Caco-2 (cell line): ENCODE results near the gene LCOR. TPM values are rescaled to one million over a fixed set of nuclear protein-coding genes. Genes with fewer than 3 reads are reported as not detected.
A peak's percentile ranks its signal among the peaks of the same experiment; 100 is the strongest.

Source experiments
- BruUV-seq: library from RNA; stranded (reverse); fragments of 400-500 nt; replicated peaks from 2 replicates; lab custom pipeline; 2021; lab: Mats Ljungman, UMichigan
- CTCF ChIA-PET: fragments of 300-600 bp; sonication (Branson Sonifier 250); formaldehyde crosslinking; loops from one replicate; lab custom pipeline; 2022; ENCODE audit warnings: antibody characterized with exemption; lab: Charles Lee
- POLR2A ChIA-PET: fragments of 300-600 bp; sonication (Branson Sonifier 250); formaldehyde crosslinking; loops from one replicate; lab custom pipeline; 2022; ENCODE audit warnings: antibody characterized with exemption; lab: Charles Lee
- DNase-seq, 2 experiments: peaks; one replicate each; pipeline versions ENCODE4 v3.0.0 to v3.0.0-alpha.2; 2020 to 2022
- H3K27me3 ChIP-seq: replicated peaks from 2 replicates; pipeline ENCODE4 v1.6.0; 2011; ENCODE audit warnings: low read length; ENCODE audit not compliant: control insufficient read depth, insufficient read depth
- H3K36me3 ChIP-seq: 2 replicates; pipeline ENCODE4 v1.5.1; 2011; ENCODE audit warnings: low read length; ENCODE audit not compliant: control insufficient read depth, insufficient read depth
- H3K4me1 ChIP-seq: fragments of 250-450 bp; sonication (Bioruptor Pico); 2 replicates; pipeline ENCODE4 v1.5.1; 2020; ENCODE audit warnings: mild to moderate bottlenecking
- H3K4me3 ChIP-seq: 2 replicates; pipeline ENCODE4 v1.5.1; 2011; ENCODE audit warnings: low read depth, mild to moderate bottlenecking, control low read depth, low read length
- H3K9me3 ChIP-seq: fragments of 250-450 bp; sonication (Bioruptor Pico); 2 replicates; pipeline ENCODE4 v1.5.1; 2020; ENCODE audit warnings: mild to moderate bottlenecking, moderate library complexity
- H3K27ac Mint-ChIP-seq: one replicate; pipeline ENCODE4 v1.8.0; 2022; ENCODE audit warnings: mixed read lengths; ENCODE audit not compliant: unreplicated experiment
- H3K27me3 Mint-ChIP-seq: one replicate; pipeline ENCODE4 v1.8.0; 2022; ENCODE audit warnings: mixed read lengths; ENCODE audit not compliant: insufficient read depth, unreplicated experiment
- H3K36me3 Mint-ChIP-seq: one replicate; pipeline ENCODE4 v1.8.0; 2022; ENCODE audit warnings: mild to moderate bottlenecking, mixed read lengths; ENCODE audit not compliant: insufficient read depth, unreplicated experiment
- H3K4me1 Mint-ChIP-seq: one replicate; pipeline ENCODE4 v1.8.0; 2022; ENCODE audit warnings: low read depth, mixed read lengths; ENCODE audit not compliant: unreplicated experiment
- H3K4me3 Mint-ChIP-seq: one replicate; pipeline ENCODE4 v1.8.0; 2022; ENCODE audit warnings: mild to moderate bottlenecking, moderate library complexity, mixed read lengths; ENCODE audit not compliant: unreplicated experiment
- H3K9me3 Mint-ChIP-seq: one replicate; pipeline ENCODE4 v1.8.0; 2022; ENCODE audit warnings: mixed read lengths; ENCODE audit not compliant: unreplicated experiment
- CTCF ChIP-seq, 2 experiments: fragments of 200-600 bp in 1 of 2; IDR thresholded peaks; 1 replicate in 1 of 2; 2 replicates in 1 of 2; pipeline versions ENCODE4 v1.5.1 to v1.8.0; 2011 to 2022; ENCODE audit warnings: antibody characterized with exemption in 1 of 2, control low read depth in 1 of 2, inconsistent platforms in 1 of 2, low read depth in 1 of 2, low read length in 1 of 2, mild to moderate bottlenecking in 1 of 2, moderate library complexity in 1 of 2; ENCODE audit not compliant: insufficient read depth in 1 of 2, severe bottlenecking in 1 of 2, unreplicated experiment in 1 of 2
- intact Hi-C: fragments of 100-400 bp; cut with micrococcal nuclease; formaldehyde crosslinking; loops from one replicate; pipeline ENCODE4 v1.10.0; 2022; ENCODE audit not compliant: unreplicated experiment
- total RNA-seq: library from RNA; stranded (reverse); gene quantifications from 2 replicates; pipeline ENCODE4 v1.2.3, GENCODE V29; 2022

Gene LCOR
- total RNA-seq, 1 experiment from 2014 or later = 51.8 TPM

GRCh38 chr10:96830511-96831199 is 1.4 kb upstream of the LCOR start:
- Histone ChIP-seq H3K36me3 (no peaks in the 10 kb centered on the region), H3K4me3 (peak overlapping the region; percentile 50; the same call in 1 of the 2 replicates), H3K9me3 (no peaks in the 10 kb centered on the region), H3K27me3 (no peaks in the 10 kb centered on the region), H3K4me1 (peaks cover 29% of the 10 kb centered on the region)
- Mint-ChIP-seq H3K27ac (peak overlapping the region; percentile 94), H3K27me3 (no peaks in the 10 kb centered on the region), H3K4me3 (peak overlapping the region; percentile 95), H3K9me3 (no peaks in the 10 kb centered on the region), H3K36me3 (peaks cover 12% of the 10 kb centered on the region), H3K4me1 (peaks cover 13% of the 10 kb centered on the region)
- peak; percentile 73 to 84 for DNase-seq
- intact Hi-C loops = loop anchor here (1.0 to 5.0 kb wide), 3 partner anchors 65 to 190 kb away; partner anchors contain the start of gene PIK3AP1
- no TSS peak for BruUV-seq
- CTCF ChIA-PET = no interaction called here
- POLR2A ChIA-PET = no interaction called here
- peak; percentile 76 to 83 for TF ChIP-seq CTCF (IDR thresholded peaks at IDR 0.05; ENCODE audit: insufficient read depth in 1 of 2, low read depth in 1 of 2, low read length in 1 of 2, severe bottlenecking in 1 of 2, unreplicated experiment in 1 of 2)

- ChIA-PET CTCF (no interaction called here), POLR2A (no interaction called here)
- H3K4me1 ChIP-seq = peaks cover 35% of the 10 kb centered on the region
- no peak for TF ChIP-seq CTCF (IDR thresholded peaks at IDR 0.05; ENCODE audit: insufficient read depth in 1 of 2, low read depth in 1 of 2, low read length in 1 of 2, severe bottlenecking in 1 of 2, unreplicated experiment in 1 of 2)
- H3K9me3 Mint-ChIP-seq = no peaks in the 10 kb centered on the region
- no peak for DNase-seq
- H3K9me3 ChIP-seq = no peaks in the 10 kb centered on the region
- peak overlapping the region; percentile 50 for H3K4me3 ChIP-seq
- H3K27ac Mint-ChIP-seq = peak overlapping the region; percentile 94
- H3K4me3 Mint-ChIP-seq = peak overlapping the region; percentile 95
- H3K36me3 ChIP-seq = no peaks in the 10 kb centered on the region
- H3K27me3 ChIP-seq = no peaks in the 10 kb centered on the region
- peaks cover 20% of the 10 kb centered on the region for H3K4me1 Mint-ChIP-seq
- peaks cover 12% of the 10 kb centered on the region for H3K36me3 Mint-ChIP-seq
- intact Hi-C loops = loop anchor here (5.0 kb wide), 1 partner anchor 109 kb away; the partner anchor contains the start of gene PIK3AP1
- no peaks in the 10 kb centered on the region for H3K27me3 Mint-ChIP-seq
- BruUV-seq = TSS peak; percentile 90
Measured at GRCh38 chr10:96831200-96831866, 765 bp upstream of the LCOR start.

- Mint-ChIP-seq H3K27ac (peak overlapping the region; percentile 94), H3K4me3 (peak overlapping the region; percentile 95), H3K4me1 (peaks cover 23% of the 10 kb centered on the region), H3K27me3 (no peaks in the 10 kb centered on the region), H3K36me3 (peaks cover 12% of the 10 kb centered on the region), H3K9me3 (no peaks in the 10 kb centered on the region)
- Histone ChIP-seq H3K27me3 (no peaks in the 10 kb centered on the region), H3K9me3 (no peaks in the 10 kb centered on the region), H3K4me3 (peak overlapping the region; percentile 98), H3K36me3 (no peaks in the 10 kb centered on the region), H3K4me1 (peaks cover 35% of the 10 kb centered on the region)
- ChIA-PET CTCF (interaction anchor here (1.9 kb wide), 1 partner anchor 31 kb away, joined by 4 read pairs; no protein-coding TSS in a partner anchor), POLR2A (interaction anchor here (0.6 kb wide), 3 partner anchors 67 to 460 kb away, joined by 3 to 4 read pairs (median 3); no protein-coding TSS in a partner anchor)
- TF ChIP-seq CTCF (IDR thresholded peaks at IDR 0.05; ENCODE audit: insufficient read depth in 1 of 2, low read depth in 1 of 2, low read length in 1 of 2, severe bottlenecking in 1 of 2, unreplicated experiment in 1 of 2) = no peak
- peak; percentile 85 to 91 for DNase-seq
- intact Hi-C loops = loop anchor here (1.0 to 5.0 kb wide), 2 partner anchors 32 to 110 kb away; partner anchors contain the start of gene PIK3AP1
- no TSS peak for BruUV-seq
Measured at GRCh38 chr10:96832721-96833219, 672 bp downstream of the LCOR start.
